Endothelial cell of umbilical vein (primary cell): ENCODE results near the gene SUPT3H. TPM values are rescaled to one million over a fixed set of nuclear protein-coding genes. Genes with fewer than 3 reads are reported as not detected.

ENCODE experiments used
- BruUV-seq: library from RNA; stranded (reverse); fragments of 400-500 nt; replicated peaks from 2 replicates; lab custom pipeline; 2021; lab: Mats Ljungman, UMichigan
- CTCF ChIA-PET: fragments of 300-600, 350-600 bp; sonication (Branson Sonifier 250); formaldehyde crosslinking; loops from one replicate; lab custom pipeline; 2021; ENCODE audit warnings: antibody characterized with exemption, inconsistent platforms; lab: Charles Lee
- POLR2A ChIA-PET: fragments of 300-600, 350-600 bp; sonication (Branson Sonifier 250); formaldehyde crosslinking; loops from one replicate; lab custom pipeline; 2021; ENCODE audit warnings: antibody characterized with exemption, inconsistent platforms; lab: Charles Lee
- DNase-seq: peaks from one replicate; pipeline ENCODE4 v3.0.0-alpha.2; 2011; ENCODE audit warnings: low read depth, low spot score
- FAIRE-seq: peaks from 2 replicates; lab custom pipeline; 2011; peaks lifted over from hg19 to GRCh38; lab: Jason Lieb, UNC
- H2AFZ ChIP-seq: 2 replicates; pipeline ENCODE4 v1.6.0; 2012; ENCODE audit warnings: low read depth, low read length, control low read depth, inconsistent platforms
- H3K27ac ChIP-seq: 2 replicates; pipeline ENCODE4 v1.5.1; 2011; ENCODE audit warnings: low read depth, mild to moderate bottlenecking, control low read depth, low read length, moderate library complexity; ENCODE audit not compliant: insufficient read depth
- H3K27me3 ChIP-seq, 2 experiments: 2 replicates each; pipeline versions ENCODE4 v1.6.0 to v1.6.1; 2011; ENCODE audit warnings: low read length in 2 of 2, mixed read lengths in 1 of 2; ENCODE audit not compliant: control insufficient read depth in 2 of 2, insufficient read depth in 2 of 2
- H3K36me3 ChIP-seq, 2 experiments: 2 replicates in 1 of 2; 3 replicates in 1 of 2; pipeline ENCODE4 v1.5.1; 2011; ENCODE audit warnings: low read length in 2 of 2, mild to moderate bottlenecking in 1 of 2, moderate library complexity in 1 of 2; ENCODE audit not compliant: control insufficient read depth in 2 of 2, insufficient read depth in 2 of 2; ENCODE audit errors: extremely low read depth in 1 of 2
- H3K4me1 ChIP-seq: 3 replicates; pipeline ENCODE4 v1.5.1; 2011; ENCODE audit warnings: mild to moderate bottlenecking, low read length; ENCODE audit not compliant: control insufficient read depth, insufficient read depth; ENCODE audit errors: extremely low read depth
- H3K4me2 ChIP-seq: 2 replicates; pipeline ENCODE4 v1.6.1; 2011; ENCODE audit warnings: low read length, control low read depth, mixed read lengths; ENCODE audit not compliant: insufficient read depth
- H3K4me3 ChIP-seq, 3 experiments: fragments of 200-600 bp in 1 of 3; sonication (generic), shearing (Covaris generic) in 1 of 3; replicated peaks in 1 of 3; 2 replicates each; pipeline ENCODE4 v1.5.1; 2011 to 2016; ENCODE audit warnings: control low read depth in 3 of 3, low read length in 3 of 3, mild to moderate bottlenecking in 2 of 3, inconsistent platforms in 1 of 3, low read depth in 1 of 3, moderate library complexity in 1 of 3; ENCODE audit not compliant: insufficient read depth in 1 of 3
- H3K79me2 ChIP-seq: 2 replicates; pipeline ENCODE4 v1.6.0; 2012; ENCODE audit warnings: low read length, inconsistent platforms; ENCODE audit not compliant: control insufficient read depth, insufficient read depth
- H3K9ac ChIP-seq: replicated peaks from 2 replicates; pipeline ENCODE3; 2011; ENCODE audit warnings: low read length, control low read depth; ENCODE audit not compliant: insufficient read depth; ENCODE audit errors: extremely low read depth
- H3K9me1 ChIP-seq: replicated peaks from 3 replicates; pipeline ENCODE4 v1.6.0; 2011; ENCODE audit warnings: mild to moderate bottlenecking, low read length; ENCODE audit not compliant: control insufficient read depth, insufficient read depth; ENCODE audit errors: extremely low read depth
- H3K9me3 ChIP-seq: replicated peaks from 2 replicates; pipeline ENCODE4 v1.5.1; 2012; ENCODE audit warnings: low read length, inconsistent platforms; ENCODE audit not compliant: control insufficient read depth, insufficient read depth
- H4K20me1 ChIP-seq: replicated peaks from 2 replicates; pipeline ENCODE3; 2011; ENCODE audit warnings: mild to moderate bottlenecking, low read length; ENCODE audit not compliant: control insufficient read depth, insufficient read depth; ENCODE audit errors: extremely low read depth
- EZH2 ChIP-seq: IDR thresholded peaks from 2 replicates; pipeline ENCODE4 v1.6.1; 2012; ENCODE audit warnings: borderline replicate concordance, low read depth, mild to moderate bottlenecking, moderate library complexity, low read length, inconsistent platforms; ENCODE audit not compliant: severe bottlenecking
- GATA2 ChIP-seq: IDR thresholded peaks from 2 replicates; pipeline ENCODE4 v1.7.0; 2011; ENCODE audit warnings: low read depth, mild to moderate bottlenecking, moderate library complexity, mixed read lengths, low read length; ENCODE audit not compliant: insufficient read length, insufficient read depth
- MYC ChIP-seq: IDR thresholded peaks from one replicate; pipeline ENCODE4 v1.6.1; 2011; ENCODE audit warnings: mild to moderate bottlenecking, low read depth, low read length
- POLR2A ChIP-seq: IDR thresholded peaks from 2 replicates; pipeline ENCODE4 v1.6.1; 2012; ENCODE audit warnings: low read depth, mild to moderate bottlenecking, control low read depth, low read length
- POLR2AphosphoS5 ChIP-seq: IDR thresholded peaks from 2 replicates; pipeline ENCODE4 v1.6.1; 2012; ENCODE audit warnings: low read depth, mild to moderate bottlenecking, control low read depth, low read length, moderate library complexity; ENCODE audit not compliant: insufficient read depth
- dilution Hi-C: fragments of 300-500 bp; cut with MboI; formaldehyde crosslinking; loops from one replicate; pipeline ENCODE4 v1.15.0; 2019; ENCODE audit warnings: low sequenced_read_pairs; ENCODE audit not compliant: extremely low pct_ligation_motif_present
- intact Hi-C: fragments of 100-400 bp; cut with micrococcal nuclease; formaldehyde crosslinking; loops from one replicate; pipeline ENCODE4 v1.10.0; 2022
- polyA plus RNA-seq, 4 experiments: library from polyadenylated mRNA; depleted of rRNA in 3 of 4; stranded (reverse) in 3 of 4; unstranded in 1 of 4; fragments of >200 nt; gene quantifications; 2 replicates each; pipeline versions ENCODE4 v1.2.1 to v1.2.3, GENCODE V29; 2011 to 2012; ENCODE audit warnings: missing spikeins in 1 of 4
- total RNA-seq: library from RNA; stranded (reverse); gene quantifications from 2 replicates; pipeline ENCODE4 v1.2.3, GENCODE V29; 2021
- TF ChIP-seq, protein P1 (sequence below): IDR thresholded peaks from 2 replicates; pipeline ENCODE4 v1.6.1; 2011; ENCODE audit not compliant: insufficient read depth, insufficient read length

Gene SUPT3H
- total and polyA plus RNA-seq, 2 donors (not counting 3 experiments of a cell fraction or from before 2014, with no cell fraction given): 8.3 to 9.8 TPM

DNA sequence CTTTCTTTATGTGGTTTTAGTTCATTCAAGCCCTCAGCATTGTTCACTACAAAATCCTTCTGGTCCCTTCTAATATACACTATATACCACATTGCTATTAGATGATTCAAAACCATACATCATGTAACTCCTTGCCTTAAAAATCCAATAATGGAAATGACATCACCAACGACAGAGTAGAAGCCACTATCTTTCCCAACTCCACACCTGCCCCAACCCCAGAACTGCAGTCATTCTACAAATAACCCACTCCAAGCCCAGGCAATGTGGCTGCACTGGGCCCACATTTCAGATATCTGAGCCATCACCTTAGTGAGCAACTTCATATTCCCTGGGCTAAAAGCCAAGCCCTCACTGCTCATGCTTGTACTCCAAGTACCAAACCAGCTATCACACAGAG is 72.2 kb downstream of the SUPT3H start:
- H3K9ac ChIP-seq: no peak overlapping the region
- no peak overlapping the region for H2AFZ ChIP-seq
- no peak overlapping the region for H3K4me2 ChIP-seq
- H3K9me3 ChIP-seq: no peaks in the 10 kb centered on the region
- CTCF ChIA-PET: no interaction called here
- H3K79me2 ChIP-seq: no peaks in the 10 kb centered on the region
- no peaks in the 10 kb centered on the region for H3K36me3 ChIP-seq
- H3K27me3 ChIP-seq: no peaks in the 10 kb centered on the region
- H4K20me1 ChIP-seq: no peaks in the 10 kb centered on the region
- TF ChIP-seq, protein P1, sequence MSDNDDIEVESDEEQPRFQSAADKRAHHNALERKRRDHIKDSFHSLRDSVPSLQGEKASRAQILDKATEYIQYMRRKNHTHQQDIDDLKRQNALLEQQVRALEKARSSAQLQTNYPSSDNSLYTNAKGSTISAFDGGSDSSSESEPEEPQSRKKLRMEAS: no peak
- no peak for TF ChIP-seq POLR2A
- TF ChIP-seq MYC: no peak
- no peak for TF ChIP-seq GATA2
- TF ChIP-seq EZH2: no peak
- DNase-seq (no peak), FAIRE-seq (no peak)
- H3K4me1 ChIP-seq: no peaks in the 10 kb centered on the region
- H3K9me1 ChIP-seq: no peaks in the 10 kb centered on the region
- no peak overlapping the region for H3K27ac ChIP-seq
- intact Hi-C loops: no loop called here
- dilution Hi-C loops: no loop called here
- no peak overlapping the region for H3K4me3 ChIP-seq
- POLR2A ChIA-PET: no interaction called here
- no TSS peak for BruUV-seq

DNA sequence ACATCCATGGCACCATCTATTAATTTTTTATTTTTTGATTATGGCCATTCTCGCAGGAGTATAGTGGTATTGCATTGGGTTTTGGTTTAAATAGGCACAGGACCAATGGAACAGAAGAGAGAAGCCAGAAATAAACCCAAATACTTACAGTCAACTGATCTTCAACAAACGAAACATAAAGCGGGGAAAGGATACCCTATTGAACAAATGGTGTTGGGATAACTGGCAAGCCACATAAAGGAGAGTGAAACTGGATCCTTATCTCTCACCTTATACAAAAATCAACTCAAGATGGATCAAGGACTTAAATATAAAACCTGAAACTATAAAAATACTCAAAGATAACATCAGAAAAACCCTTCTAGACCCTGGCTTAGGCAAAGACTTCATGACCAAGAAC is 74.9 kb downstream of the SUPT3H start:
- no peak overlapping the region for H3K4me3 ChIP-seq
- no peak overlapping the region for H3K9ac ChIP-seq
- no peak overlapping the region for H3K4me2 ChIP-seq
- dilution Hi-C loops: no loop called here
- FAIRE-seq (no peak), DNase-seq (no peak)
- TF ChIP-seq EZH2 (no peak), MYC (no peak), POLR2AphosphoS5 (no peak), POLR2A (no peak)
- H3K36me3 ChIP-seq: no peaks in the 10 kb centered on the region
- no peaks in the 10 kb centered on the region for H3K4me1 ChIP-seq
- no peaks in the 10 kb centered on the region for H3K9me3 ChIP-seq
- intact Hi-C loops: no loop called here
- no peaks in the 10 kb centered on the region for H3K9me1 ChIP-seq
- ChIA-PET POLR2A (no interaction called here), CTCF (no interaction called here)
- H4K20me1 ChIP-seq: no peaks in the 10 kb centered on the region
- BruUV-seq: no TSS peak
- no peak overlapping the region for H3K27ac ChIP-seq
- no peak overlapping the region for H2AFZ ChIP-seq
- no peaks in the 10 kb centered on the region for H3K79me2 ChIP-seq
- H3K27me3 ChIP-seq: no peaks in the 10 kb centered on the region
